ENCODE data around the gene SCYL1.

SCYL1 gene

DNA sequence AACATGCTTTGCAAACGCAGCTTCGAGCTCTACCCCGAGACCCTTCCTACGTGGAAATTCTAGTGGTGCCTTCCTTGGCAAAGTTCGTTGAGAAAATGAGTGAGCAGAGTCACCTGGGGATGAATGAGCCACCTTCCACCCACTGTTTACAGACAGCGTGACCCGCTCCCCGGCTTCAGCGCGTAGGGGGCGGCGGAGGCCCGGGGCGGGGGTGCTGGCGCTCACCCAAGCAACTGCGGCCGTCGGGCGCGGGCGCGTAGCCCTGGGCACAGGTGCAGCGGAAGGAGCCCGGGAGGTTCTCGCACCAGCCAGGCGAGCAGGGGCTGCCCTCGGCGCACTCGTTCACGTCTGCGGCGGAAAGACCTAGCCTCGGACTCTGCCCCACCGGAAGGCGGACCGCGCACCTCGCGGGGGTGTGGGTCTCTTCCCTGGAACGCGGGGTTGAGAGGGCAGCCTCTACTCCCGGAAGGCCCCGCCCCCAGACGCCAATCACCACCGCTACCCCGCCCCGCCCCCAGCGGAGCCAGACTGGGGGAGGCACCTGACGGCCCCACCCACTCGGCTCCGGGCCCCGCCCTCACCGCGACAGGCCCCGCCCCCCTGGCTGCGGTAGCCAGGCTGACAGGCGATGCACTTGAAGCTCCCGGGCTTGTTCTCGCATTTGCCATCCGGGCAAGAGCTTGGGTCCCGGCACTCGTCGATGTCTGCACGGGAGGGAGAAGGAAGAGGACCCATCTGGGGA, 21.5 kb downstream of the SCYL1 start:
- H3K4me3 ChIP-seq (ENCODE audit: low read length), result peak overlapping the region; percentile 49
- DNase-seq (ENCODE audit: low read depth, low spot score), result peak; percentile 88

DNA sequence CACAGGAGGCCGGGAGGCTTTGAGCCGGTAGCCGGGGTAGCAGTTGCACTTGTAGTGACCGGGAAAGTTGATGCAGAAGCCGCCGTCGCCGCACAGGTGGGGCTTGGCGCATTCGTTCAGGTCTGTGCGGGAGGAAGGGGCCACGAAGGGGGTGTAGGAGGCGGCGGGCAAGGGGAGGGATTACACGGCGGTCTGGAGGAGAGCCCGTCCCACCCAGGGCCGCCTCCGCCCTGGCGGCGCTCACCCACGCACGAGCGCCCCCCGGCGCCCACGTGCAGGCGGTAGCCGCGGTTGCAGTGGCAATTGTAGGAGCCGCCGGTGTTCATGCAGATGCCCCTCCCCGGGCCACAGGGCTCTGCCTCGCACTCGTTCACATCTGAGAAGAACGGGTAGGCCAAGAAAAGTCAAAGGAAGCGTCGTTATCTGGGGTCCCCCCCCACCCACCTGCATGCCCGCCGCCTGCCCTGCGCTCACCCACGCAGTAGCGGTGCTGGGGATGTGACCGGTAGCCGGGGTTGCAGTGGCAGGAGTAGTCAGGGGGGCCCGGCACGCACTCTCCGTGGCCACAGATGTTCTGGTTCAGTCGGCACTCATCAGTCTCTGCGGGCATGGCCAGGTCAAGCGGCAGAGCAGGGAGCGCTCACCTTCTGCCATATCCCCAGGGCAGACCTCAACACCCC, 22.7 kb downstream of the SCYL1 start:
- peak overlapping the region; percentile 49 for H3K4me3 ChIP-seq (ENCODE audit: low read length)
- DNase-seq (ENCODE audit: low read depth, low spot score), result no peak

DNA sequence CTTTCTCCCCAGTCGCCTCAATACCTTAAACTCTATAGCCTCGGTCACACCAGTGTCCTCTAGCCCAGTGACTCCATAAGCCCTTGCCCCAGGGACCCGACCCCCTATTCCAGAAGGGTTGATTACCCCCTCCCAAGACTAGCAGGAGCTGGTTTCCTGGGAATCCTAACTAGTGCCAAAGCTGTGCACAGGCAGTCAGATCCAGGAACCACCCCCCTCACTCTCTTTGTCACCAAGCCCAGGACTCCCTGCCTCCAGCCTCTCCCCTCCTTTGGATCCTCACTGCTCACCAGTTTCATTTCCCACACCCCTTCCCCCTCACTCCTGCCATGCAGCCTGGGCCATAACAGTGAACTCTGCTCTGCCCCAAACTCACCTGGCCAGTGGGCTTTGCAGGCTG, 23.5 kb downstream of the SCYL1 start:
- no peak for DNase-seq (ENCODE audit: low read depth, low spot score)
- H3K4me3 ChIP-seq (ENCODE audit: low read length), result no peak overlapping the region

DNA sequence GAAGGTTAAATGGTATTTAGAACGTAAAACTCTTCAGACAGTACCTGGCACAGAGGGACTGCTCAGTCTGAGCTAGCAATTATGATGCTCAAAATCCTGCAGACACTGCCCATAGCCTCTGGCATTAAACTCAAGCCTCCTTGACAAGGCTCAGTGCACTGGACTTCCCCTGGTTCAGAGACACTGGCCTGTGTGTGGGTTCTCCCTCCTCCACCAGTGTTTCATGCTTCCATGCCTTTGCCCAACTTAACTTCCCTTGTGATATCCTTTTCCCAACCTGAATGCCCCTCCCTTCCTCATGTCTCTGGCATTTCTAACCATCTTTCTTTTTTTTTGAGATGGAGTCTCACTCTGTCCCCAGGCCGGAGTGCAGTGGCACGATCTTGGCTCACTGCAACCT, 24.2 kb downstream of the SCYL1 start:
- DNase-seq (ENCODE audit: low read depth, low spot score), result no peak

DNA sequence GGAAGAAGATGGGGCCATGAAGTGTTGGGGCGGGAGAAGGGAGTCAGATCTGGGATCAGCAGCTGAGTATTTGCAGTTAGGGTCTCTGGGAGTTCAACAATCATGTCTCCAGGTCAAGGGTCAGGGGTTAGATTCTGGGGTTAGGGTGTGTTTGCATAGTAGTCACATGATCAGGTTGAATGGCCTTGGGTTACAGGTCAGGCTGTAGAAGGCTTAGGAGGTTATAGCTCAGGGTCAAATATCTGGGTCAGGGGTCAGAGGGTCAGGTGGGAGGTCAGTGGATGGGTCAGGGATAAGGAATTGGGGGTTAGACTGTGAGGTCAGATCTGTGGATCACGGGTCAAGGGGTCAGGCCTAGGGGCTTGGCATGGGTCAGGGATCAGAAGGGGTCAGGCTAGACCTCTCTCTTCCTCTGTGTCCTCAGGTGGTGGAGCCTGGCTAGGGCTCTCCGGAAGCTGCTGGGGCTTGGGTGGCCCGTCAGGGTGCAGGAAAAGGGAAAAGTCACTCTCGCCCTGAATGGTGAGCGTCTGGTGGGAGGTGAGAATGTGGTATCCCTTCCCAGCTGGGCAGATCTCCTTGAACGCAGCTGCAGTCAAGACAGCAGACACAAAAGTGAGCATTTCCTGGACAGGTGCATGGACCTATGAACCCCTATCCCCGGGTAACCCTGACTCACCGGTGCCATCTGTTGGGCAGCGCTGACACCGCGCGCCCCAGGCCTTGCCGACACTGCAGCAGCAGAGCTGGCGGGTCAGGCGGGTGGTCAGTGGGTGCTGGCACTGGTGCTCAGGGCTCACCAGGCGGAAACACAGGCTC, 26.9 kb downstream of the SCYL1 start:
- DNase-seq (ENCODE audit: low read depth, low spot score), result peak; percentile 94

More for the DNA sequence above, 24.2 kb downstream of the SCYL1 start:
- no peak overlapping the region for H3K4me3 ChIP-seq (ENCODE audit: low read length)

DNA sequence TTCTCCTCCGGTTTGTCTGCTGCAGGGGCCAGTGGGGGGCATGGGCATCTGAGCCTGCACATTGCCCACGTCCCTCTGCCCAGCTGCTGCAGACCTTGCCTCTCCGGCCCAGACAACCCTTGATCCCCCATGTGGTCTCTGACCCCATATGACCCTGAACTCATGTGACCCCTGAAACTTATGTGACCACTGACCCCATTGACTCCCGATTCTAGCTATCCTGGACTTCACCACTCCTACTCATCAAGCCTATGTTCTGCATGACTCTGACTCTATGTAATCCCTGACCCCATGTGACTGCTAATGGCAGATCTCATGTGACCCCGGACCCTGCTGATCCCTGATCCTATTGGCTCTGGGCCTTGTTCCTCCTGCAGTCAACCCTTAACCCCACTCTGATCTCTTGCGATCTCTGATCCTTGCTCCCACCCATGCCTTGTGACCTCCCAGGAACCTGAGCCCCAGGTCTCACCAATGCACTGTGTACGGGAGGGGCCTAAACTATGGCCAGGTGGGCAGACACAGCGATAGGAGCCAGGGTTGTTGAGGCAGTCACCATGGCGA, 27.6 kb downstream of the SCYL1 start:
- peak overlapping the region; percentile 43 for H3K4me3 ChIP-seq (ENCODE audit: low read length)
- DNase-seq (ENCODE audit: low read depth, low spot score), result no peak

More for the DNA sequence above, 26.9 kb downstream of the SCYL1 start:
- peak overlapping the region; percentile 7; the same call in 1 of the 2 replicates for H3K4me3 ChIP-seq (ENCODE audit: low read length)

DNA sequence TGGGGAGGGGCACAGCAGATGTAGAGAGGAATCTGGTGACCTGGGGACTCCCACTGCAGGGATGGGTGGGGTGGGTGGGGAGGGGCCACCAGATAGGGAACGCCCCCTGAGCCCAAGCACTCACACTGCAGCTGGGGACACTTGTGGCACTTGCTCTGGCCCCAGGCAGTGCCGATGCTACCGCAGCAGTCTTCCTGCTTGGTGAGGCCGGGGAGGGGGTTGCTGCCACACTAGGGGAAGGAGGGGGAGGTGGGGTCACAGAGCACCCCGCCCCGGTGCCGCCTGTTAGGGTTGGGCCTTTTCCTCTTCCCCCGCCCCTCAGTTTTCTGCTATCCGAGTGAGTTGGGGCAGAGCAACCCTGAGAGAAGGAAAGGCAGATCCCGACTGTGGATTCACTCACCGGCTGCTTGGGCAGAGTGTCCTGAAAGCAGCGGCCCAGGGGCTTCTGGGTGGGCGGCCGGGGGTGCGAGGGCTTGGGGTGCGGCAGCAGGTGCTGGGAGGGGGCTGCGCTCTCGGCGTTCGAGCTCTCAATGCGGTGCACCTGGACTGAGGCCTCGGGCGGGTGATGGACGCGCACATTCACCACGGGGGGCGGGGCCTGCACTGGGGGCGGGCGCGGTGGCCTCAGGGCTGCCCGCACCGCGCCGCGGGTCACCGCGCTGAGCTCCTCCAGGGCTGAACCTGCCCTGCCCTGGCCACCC, 28.6 kb downstream of the SCYL1 start:
- DNase-seq (ENCODE audit: low read depth, low spot score), result peak; percentile 98
- peak overlapping the region; percentile 53 for H3K4me3 ChIP-seq (ENCODE audit: low read length)

DNA sequence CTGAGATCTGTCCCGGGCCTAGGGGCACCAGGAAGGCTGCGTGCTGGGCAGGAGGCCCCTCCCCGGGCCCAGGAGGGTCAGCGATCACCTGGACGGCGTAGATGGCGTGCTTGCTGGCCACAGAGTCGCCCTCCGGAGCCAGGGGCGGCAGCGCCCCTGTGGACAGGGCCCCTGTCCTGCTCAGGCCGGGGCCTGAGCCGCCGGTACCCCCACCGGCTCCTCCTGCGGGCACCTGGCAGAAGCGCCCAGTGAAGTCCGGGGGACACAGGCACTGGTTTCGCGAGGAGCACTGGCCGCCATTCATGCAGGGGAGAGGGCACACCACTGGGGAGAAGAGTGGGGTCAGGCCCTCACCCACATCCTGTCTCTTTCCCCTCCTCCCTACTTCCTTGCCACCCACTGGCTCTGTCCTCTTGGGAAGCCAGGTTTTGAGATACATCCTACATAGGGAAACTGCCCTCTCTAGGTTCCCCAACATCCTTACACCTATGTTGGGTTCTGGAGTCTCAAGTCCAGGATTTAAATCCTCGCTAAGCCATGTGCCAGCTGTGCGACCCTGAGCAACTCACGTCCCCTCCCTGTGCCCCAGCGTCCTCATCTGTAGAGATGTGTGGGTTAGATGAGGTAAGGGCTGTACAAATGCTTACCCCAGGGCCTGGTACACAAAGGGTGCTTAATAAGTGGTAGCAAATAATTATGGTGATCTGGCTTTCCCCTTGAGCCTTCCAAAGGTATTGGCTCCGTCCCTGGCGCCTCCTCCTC, 29.4 kb downstream of the SCYL1 start:
- H3K4me3 ChIP-seq (ENCODE audit: low read length), result peak overlapping the region; percentile 53
- peak; percentile 63 for DNase-seq (ENCODE audit: low read depth, low spot score)

DNA sequence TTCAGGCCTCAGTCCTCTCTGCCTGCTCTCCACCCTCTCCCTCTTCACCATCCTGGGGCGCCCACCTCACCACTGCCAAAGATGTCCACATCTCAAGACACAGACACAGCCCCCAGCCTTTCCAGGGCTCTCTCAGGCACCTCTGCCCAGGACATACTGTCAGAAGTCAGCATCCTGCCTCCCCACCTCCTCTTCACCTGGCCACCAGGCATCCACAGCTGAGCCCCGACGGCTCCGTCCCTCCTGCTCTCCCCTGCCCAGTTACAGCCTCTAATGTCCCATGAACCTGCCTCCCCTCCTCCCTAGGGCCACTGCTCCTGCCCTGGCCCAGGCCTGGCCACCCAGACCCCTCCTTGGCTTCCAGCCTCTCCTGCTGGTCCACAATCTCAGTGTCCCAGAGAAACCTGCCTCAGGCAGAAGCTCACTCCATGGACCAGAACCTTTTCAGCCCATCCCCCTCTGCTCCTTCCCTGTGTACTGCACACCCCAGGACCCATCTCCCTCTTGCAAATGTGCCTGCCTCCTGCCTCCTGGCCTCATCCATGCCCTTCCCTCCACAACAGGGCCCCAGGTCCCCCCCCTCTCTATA, 30.1 kb downstream of the SCYL1 start:
- no peak overlapping the region for H3K4me3 ChIP-seq (ENCODE audit: low read length)

DNA sequence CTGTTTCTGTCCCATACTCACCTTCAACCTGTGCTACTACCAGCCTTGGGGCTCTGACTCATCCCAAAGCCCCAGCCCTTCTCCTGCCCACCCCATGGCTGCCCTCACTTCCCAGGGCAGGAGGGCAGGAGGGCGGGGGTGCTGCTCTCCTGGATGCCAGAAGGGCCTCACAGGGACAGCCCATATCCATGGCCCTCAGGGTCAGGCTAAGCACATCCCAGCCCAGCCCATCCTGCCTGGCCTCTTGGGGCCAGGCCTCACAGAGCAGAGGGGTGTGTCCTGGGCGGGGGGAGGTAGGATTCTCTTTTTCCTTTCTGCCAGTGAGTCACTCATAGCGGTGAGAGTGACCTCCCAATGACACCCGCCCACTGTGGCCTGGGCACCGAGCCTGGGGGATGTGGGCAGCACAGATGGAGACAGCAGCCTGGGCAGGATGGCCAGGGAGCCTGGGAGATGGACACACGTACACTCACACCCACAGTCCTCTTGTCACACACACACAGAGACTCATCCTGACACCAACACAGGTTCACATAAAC, 30.9 kb downstream of the SCYL1 start:
- no peak overlapping the region for H3K4me3 ChIP-seq (ENCODE audit: low read length)

More for the DNA sequence above, 30.1 kb downstream of the SCYL1 start:
- DNase-seq (ENCODE audit: low read depth, low spot score), result no peak

DNA sequence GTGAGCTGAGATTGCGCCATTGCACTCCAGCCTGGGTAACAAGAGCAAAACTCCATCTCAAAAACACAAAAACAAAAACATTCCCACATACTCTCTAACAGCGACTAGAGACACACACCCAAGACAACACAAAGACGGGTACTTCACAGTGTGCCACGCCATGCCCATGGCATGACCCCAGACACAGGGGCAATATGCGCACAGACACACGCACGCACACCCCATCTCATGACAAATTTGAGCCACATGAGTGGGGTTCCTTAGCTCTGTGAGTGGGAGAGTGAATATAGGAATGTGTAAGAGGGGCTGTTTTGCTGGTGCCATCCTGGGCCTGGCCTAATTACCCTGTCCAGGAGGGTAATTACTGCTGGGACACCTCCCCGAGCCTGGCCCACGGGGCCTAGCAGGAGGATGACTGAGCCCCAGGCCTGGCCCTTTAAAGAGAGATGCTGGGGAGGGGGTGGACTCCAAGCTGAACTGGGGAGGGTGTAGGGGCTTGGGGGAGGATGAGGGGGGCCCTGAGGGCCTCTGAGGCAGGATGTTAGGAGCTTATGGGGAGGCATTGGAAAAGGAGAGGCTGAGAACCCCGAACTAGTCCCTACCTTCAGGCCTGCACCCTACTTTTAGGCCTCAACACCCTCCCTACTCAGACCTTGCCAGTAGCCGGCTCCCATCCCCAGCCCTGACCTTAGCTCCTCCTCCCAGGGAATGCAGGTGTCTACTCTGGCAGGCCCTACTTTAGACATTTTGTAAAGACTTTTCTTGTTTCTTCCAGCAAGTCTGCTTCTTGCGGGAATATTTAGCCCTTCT, 31.8 kb downstream of the SCYL1 start:
- H3K4me3 ChIP-seq (ENCODE audit: low read length), result no peak overlapping the region
- DNase-seq (ENCODE audit: low read depth, low spot score), result no peak

More for the DNA sequence above, 30.9 kb downstream of the SCYL1 start:
- no peak for DNase-seq (ENCODE audit: low read depth, low spot score)

DNA sequence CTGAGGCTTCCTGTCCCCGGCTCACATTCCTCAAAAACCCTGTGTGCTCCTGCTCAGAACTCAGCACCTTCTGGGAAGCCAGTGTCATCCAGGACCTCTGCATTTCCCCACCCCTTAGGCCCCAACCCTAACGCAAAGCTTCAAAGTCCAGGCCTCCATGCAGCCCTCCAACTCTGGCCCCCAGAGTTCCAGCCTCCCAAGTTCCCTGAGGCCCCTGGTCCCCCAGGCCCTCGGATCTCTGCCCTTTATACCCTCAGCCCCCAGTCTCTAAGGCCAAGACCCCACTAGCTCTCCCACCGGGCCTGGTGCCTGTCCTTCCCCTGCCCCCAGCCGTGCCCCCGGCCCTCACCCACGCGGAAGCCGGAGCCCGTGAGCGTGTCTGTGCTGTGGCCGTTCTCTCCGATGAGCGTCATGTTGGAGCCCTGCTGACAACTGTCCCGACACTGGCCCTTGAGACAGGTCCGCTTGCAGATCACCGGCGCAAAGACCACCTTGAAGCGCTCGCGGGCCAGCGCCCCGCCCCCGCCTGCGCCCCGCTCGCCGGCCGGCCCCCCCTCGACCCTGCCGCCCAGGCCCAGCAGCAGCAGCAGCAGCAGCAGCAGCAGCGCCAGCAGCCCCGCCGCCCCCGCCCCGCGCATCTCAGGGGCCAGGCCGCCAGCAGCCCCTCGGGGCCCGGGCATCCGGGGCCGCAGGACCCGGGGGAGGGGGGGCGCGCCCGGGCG, 32.6 kb downstream of the SCYL1 start:
- no peak for DNase-seq (ENCODE audit: low read depth, low spot score)

DNA sequence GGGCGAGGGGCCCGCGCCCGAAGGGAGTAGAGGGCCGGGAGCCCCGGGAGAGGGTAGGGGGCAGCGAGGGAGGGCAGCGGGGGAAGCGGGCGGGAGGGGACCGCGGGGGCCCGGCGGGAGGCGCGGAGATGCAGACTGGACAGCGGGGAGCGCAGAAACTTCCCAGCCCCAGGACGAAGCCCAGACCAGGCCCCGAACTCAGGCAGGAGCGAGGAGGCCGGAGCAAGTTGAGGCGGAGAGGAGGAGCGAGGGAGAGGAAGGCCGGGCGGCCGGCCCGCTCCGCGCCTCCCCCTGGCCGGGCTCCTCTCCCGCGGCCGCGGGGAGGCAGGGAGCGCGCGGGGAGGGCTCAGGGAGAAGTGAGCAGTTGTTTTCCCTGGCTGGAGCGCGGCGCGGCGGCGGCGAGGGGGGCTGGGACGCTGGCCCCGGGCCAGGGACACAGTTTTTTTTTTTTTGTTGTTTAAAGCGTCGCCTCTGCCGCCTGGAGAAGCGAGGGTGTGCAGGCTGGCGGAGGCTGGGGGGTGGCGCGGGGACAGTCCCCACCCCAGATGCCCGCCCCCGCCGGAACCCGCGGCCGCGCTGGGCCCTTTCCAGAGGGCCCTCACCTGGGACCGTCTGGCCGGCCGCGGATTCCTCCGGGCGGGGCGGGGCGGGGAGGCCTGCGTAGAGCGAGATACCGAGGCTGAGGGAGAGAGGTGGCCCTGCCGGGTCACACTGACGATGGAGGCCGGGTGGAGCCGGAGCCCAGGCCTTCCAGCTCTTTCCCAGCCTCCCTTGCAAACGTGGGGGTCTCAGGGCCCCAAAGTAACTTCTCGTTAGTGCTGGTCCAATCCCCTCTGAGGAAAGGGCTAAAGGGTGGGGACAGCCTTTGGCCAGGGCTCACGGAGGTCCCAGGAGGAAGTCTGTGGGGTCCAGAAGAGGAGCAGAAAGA, 33.4 kb downstream of the SCYL1 start, which contains the start of gene LTBP3:
Gene LTBP3, minus strand, starts transcription at position 358 of the 928 bp plus-strand sequence. CDS start 400 bp downstream, outside the sequence.
- no peak within 1 kb of the TSS for H3K4me3 ChIP-seq (ENCODE audit: low read length)
- DNase-seq (ENCODE audit: low read depth, low spot score), result no peak

More for the DNA sequence above, 32.6 kb downstream of the SCYL1 start:
- no peak overlapping the region for H3K4me3 ChIP-seq (ENCODE audit: low read length)

DNA sequence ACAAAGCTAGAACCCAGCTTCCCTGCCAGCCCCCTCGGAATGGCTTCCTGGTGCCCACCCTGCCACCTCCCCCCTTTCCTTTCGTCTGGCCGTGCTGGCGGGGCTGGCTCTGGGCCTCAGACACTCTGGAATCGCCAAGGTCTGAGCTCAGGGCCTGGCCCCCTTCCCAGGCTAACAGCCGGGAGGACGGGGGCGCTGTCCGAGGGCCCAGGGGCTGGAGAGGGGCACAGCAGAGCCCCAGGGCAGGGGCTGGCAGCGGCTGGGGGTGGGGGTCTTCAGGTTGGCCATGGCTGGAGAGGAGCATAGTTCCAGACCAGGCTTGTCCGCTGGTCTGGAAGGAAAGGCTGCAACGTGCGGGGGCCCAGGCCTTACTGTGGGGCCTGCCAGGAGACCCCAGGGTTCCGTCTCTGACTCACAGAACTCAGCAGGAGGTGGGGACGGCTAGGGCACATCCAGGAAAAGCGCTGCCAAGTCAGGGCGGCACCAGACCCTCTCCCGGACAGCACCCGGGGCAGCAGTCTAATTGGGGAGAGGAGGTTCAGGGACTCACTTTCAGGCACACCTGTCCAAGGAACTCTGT, 34.1 kb downstream of the SCYL1 start:
- DNase-seq (ENCODE audit: low read depth, low spot score), result no peak
- no peak overlapping the region for H3K4me3 ChIP-seq (ENCODE audit: low read length)

DNA sequence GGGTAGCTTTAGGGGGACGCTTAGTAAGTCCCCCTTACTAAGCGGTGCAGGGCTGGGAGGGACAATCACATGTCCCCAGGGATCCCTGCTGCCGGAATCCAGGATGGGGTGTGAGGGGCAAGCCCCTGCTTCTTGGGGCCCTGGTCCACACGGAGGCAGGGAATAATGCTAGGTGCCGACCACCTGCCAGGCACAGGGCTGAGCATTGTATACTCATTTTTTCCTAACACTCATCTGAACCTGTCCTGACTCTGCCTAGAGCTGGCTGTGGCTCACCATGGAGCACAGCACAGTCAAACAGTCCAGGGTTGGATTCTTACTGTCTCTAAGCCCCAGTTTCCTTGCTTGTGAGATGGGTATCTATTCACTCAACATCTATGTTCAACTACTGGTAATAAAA, 34.7 kb downstream of the SCYL1 start:
- DNase-seq (ENCODE audit: low read depth, low spot score), result no peak
- H3K4me3 ChIP-seq (ENCODE audit: low read length), result no peak overlapping the region

All from Jurkat, Clone E6-1 (cell line).